Suprapubic skin (tissue), 4 donors: ENCODE data around the gene CXXC1. TPM values are rescaled to one million over a fixed set of nuclear protein-coding genes. Genes with fewer than 3 reads are reported as not detected.
"Not testable (repeated sequence)": the region's sequence is repeated elsewhere in the genome, so short reads cannot be mapped to it uniquely, and the experiment has no call there.

ENCODE experiments used
- DNase-seq, 2 donors: peaks; one replicate each; pipeline ENCODE4 v3.0.0-alpha.2; 2019; ENCODE audit warnings: low spot score in 2 of 2
- H3K27ac ChIP-seq: fragments of 200-600 bp; sonication (generic); one replicate; pipeline ENCODE4 v1.5.1; 2019
- H3K27me3 ChIP-seq: fragments of 200-600 bp; sonication (generic); one replicate; pipeline ENCODE4 v1.5.1; 2019
- H3K36me3 ChIP-seq: fragments of 200-600 bp; sonication (generic); one replicate; pipeline ENCODE4 v1.5.1; 2019
- H3K4me1 ChIP-seq: fragments of 200-600 bp; sonication (generic); one replicate; pipeline ENCODE4 v1.5.1; 2019
- H3K4me3 ChIP-seq: fragments of 200-600 bp; sonication (generic); one replicate; pipeline ENCODE4 v1.5.1; 2019; ENCODE audit warnings: mild to moderate bottlenecking
- H3K9me3 ChIP-seq: fragments of 200-600 bp; sonication (generic); one replicate; pipeline ENCODE4 v1.5.1; 2019
- EP300 ChIP-seq: sonication (generic); formaldehyde crosslinking; IDR thresholded peaks from one replicate; pipeline ENCODE4 v1.6.1; 2017; ENCODE audit warnings: antibody characterized with exemption
- POLR2A ChIP-seq, 2 donors: fragments of 450-650 bp; IDR thresholded peaks; one replicate each; pipeline ENCODE4 v1.6.1; 2017; ENCODE audit warnings: antibody characterized with exemption in 2 of 2, mild to moderate bottlenecking in 2 of 2, moderate library complexity in 2 of 2
- POLR2AphosphoS5 ChIP-seq, 3 donors: sonication (generic); formaldehyde crosslinking; IDR thresholded peaks; one replicate each; pipeline ENCODE4 v1.6.1; 2017; ENCODE audit warnings: antibody characterized with exemption in 3 of 3
- WGBS: methylation state at CpG from one replicate; pipeline ENCODE4 v1.1.5; 2018; 5-methylcytosine and 5-hydroxymethylcytosine counted together
- total RNA-seq, 4 donors: library from RNA; depleted of rRNA; stranded (reverse); fragments of >200 nt; gene quantifications; one replicate each; pipeline ENCODE4 v1.1.0, GENCODE V29; 2016
- TF ChIP-seq, protein P1 (sequence below), 2 donors: fragments of 200-600 bp in 1 of 2; fragments of 450-650 bp in 1 of 2; sonication (generic) in 1 of 2; IDR thresholded peaks; one replicate each; pipeline ENCODE4 v1.5.1; 2016 to 2019; ENCODE audit warnings: antibody characterized with exemption in 2 of 2, mild to moderate bottlenecking in 1 of 2, moderate library complexity in 1 of 2

The CXXC1 gene
- total RNA-seq, 4 donors from 2014 or later = 102 to 193 (median 107) TPM

DNA sequence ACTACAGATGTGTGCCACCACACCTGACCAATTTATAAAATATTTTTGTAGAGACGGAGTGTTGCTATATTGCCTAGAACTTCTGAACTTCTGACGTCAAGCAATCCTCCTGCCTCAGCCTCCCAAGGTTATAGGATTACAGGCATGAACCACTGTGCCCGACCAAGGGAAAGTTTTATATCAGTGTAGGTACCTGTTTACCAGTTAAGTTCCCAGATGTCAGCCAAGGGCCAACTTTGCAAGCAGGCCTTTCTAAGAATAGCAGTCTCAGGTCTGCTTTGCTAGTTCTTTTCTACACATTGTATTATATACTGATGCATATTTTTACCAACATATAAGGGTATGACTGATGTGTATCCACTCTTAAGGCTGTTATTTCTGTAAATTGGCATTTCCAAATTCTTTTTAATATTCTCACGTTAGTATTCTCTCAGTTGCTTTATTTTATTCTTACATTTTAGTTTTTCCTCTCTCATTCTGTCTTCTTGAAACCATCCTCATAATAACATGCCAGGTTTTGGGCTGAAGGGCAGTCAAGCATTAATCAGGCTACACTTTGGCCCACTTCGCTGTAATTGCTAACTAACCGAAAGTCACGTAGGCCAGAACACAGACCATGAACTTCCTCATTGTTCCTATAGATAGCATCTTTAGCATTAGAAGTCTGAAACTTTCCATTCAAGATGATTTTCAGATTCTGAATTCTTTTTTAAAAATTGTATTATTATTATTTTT, 25.0 kb upstream of the CXXC1 start:
- no peak overlapping the region for H3K27ac ChIP-seq
- TF ChIP-seq POLR2A (IDR thresholded peaks at IDR 0.05) = no peak
- TF ChIP-seq EP300 = no peak
- no peak for TF ChIP-seq POLR2AphosphoS5 (IDR thresholded peaks at IDR 0.05)
- TF ChIP-seq, protein P1, sequence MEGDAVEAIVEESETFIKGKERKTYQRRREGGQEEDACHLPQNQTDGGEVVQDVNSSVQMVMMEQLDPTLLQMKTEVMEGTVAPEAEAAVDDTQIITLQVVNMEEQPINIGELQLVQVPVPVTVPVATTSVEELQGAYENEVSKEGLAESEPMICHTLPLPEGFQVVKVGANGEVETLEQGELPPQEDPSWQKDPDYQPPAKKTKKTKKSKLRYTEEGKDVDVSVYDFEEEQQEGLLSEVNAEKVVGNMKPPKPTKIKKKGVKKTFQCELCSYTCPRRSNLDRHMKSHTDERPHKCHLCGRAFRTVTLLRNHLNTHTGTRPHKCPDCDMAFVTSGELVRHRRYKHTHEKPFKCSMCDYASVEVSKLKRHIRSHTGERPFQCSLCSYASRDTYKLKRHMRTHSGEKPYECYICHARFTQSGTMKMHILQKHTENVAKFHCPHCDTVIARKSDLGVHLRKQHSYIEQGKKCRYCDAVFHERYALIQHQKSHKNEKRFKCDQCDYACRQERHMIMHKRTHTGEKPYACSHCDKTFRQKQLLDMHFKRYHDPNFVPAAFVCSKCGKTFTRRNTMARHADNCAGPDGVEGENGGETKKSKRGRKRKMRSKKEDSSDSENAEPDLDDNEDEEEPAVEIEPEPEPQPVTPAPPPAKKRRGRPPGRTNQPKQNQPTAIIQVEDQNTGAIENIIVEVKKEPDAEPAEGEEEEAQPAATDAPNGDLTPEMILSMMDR (IDR thresholded peaks at IDR 0.05) = no peak
- 83% methylated on average over 7 of the region's 7 CpGs for WGBS

DNA sequence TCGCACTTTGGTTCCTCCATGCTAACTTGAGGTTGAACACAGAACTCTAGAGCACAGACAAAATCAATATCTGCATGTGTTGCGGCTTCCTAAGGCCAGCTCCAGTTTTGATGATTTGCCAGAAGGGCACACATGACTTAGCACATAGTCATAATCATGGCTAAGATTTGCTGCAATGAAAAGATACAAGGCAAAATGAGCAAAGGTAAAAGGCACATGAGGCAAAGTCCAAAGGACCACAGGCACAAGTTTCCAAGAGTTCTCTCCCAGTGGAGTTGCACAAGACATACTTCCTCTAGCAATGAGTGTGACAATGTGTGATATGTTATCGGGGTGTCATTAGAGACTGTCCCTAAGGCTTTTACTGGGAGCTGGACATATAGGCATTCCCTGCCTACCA, 24.2 kb upstream of the CXXC1 start:
- Histone ChIP-seq H3K9me3 (no peaks in the 10 kb centered on the region), H3K4me3 (no peak overlapping the region), H3K4me1 (peaks cover 18% of the 10 kb centered on the region), H3K36me3 (no peaks in the 10 kb centered on the region), H3K27ac (no peak overlapping the region), H3K27me3 (peaks cover 15% of the 10 kb centered on the region)
- 85% methylated on average over 3 of the region's 3 CpGs for WGBS
- DNase-seq = no peak
- no peak for TF ChIP-seq POLR2A (IDR thresholded peaks at IDR 0.05)
- TF ChIP-seq POLR2AphosphoS5 (IDR thresholded peaks at IDR 0.05) = no peak
- TF ChIP-seq EP300 = no peak
- TF ChIP-seq, protein P1 (IDR thresholded peaks at IDR 0.05) = no peak

More for the DNA sequence above, 25.0 kb upstream of the CXXC1 start:
- peaks cover 18% of the 10 kb centered on the region for H3K27me3 ChIP-seq
- H3K4me1 ChIP-seq = peaks cover 12% of the 10 kb centered on the region
- no peak overlapping the region for H3K4me3 ChIP-seq
- H3K9me3 ChIP-seq = no peaks in the 10 kb centered on the region
- no peaks in the 10 kb centered on the region for H3K36me3 ChIP-seq
- no peak for DNase-seq

DNA sequence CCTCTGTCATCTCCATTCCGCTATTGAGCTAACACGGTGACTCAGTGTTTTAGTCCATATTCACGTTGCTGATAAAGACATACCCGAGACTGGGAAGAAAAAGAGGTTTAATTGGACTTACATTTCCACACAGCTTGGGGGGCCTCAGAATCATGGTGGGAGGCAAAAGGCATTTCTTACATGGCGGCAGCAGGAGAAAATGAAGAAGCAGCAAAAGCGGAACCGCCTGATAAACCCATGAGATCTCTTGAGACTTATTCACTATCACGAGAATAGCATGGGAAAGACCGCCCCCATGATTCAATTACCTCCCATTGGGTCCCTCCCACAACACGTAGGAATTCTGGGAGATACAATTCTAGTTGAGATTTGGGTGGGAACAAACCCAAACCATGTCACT, 22.6 kb upstream of the CXXC1 start:
- H3K9me3 ChIP-seq = no peaks in the 10 kb centered on the region
- DNase-seq = no peak
- H3K4me3 ChIP-seq = no peak overlapping the region
- no peak overlapping the region for H3K27ac ChIP-seq
- peaks cover 13% of the 10 kb centered on the region for H3K27me3 ChIP-seq
- 90% methylated on average over 10 of the region's 10 CpGs for WGBS
- H3K4me1 ChIP-seq = peaks cover 18% of the 10 kb centered on the region
- H3K36me3 ChIP-seq = no peaks in the 10 kb centered on the region
- TF ChIP-seq POLR2A (IDR thresholded peaks at IDR 0.05) (no peak), EP300 (no peak), POLR2AphosphoS5 (IDR thresholded peaks at IDR 0.05) (no peak)
- TF ChIP-seq, protein P1 (IDR thresholded peaks at IDR 0.05) = no peak

DNA sequence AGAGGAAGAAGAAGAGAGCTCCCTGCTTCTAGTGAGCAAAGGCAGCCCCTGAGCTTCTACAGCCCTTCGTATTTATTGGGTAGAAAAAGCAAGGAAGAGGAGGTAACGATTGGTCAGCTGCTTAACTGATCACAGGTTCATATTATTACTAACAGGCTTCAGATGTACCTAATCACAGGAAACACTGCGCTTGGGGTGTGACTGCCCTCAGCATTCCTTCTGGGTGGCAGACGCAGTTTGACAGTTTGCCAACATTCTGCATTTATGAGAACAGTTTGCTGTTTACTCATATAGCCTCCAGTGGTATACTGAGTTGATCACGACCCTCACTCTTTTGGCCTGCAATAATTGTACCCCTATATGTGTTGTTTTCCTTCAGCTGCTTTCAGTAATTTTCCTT, 21.4 kb upstream of the CXXC1 start:
- Histone ChIP-seq H3K4me1 (peaks cover 18% of the 10 kb centered on the region), H3K27me3 (peaks cover 15% of the 10 kb centered on the region)
- H3K9me3 ChIP-seq, H3K36me3 ChIP-seq, H3K27ac ChIP-seq, DNase-seq, H3K4me3 ChIP-seq: not testable (repeated sequence)
- 51% methylated on average over 5 of the region's 5 CpGs for WGBS

DNA sequence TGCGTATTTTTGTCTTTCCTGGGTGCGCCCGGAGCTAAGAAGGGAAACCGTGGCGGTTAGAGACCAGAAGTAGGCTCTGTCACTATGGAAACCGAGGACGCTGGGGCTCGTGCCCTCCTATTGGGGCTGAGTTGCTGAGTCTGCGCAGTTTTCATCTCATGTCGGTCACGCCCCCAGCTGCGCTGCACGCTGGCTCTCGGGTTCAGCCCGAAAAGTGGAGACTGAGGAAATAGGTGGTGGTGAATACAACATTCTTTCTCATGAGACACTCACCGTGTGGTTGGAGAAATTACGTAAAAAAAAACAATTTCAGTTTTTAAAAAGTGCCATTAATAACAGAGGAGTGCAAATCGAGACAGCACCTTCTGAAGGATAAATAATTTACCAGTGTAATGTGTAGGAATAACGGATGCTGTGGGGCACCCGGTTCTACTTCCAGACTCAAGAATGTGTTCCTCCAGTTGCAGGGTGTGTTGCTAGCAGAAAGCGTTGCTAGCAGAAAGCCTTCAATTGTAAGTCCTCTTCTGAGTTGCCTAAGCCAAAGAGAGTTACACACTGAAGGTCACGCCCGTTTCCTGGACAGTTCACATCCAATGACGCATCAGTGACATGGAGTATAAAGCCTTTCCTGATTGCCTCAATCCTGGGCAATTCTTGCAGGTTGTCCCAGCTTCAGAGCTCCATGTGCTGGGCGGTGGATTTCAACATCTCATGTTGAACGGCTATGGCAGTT, 20.4 kb upstream of the CXXC1 start:
- DNase-seq = peak; percentile 91
- H3K9me3 ChIP-seq = no peaks in the 10 kb centered on the region
- TF ChIP-seq EP300 (no peak), POLR2AphosphoS5 (IDR thresholded peaks at IDR 0.05) (peak in 2 of 3 donors; percentile 35 to 91), POLR2A (IDR thresholded peaks at IDR 0.05) (no peak)
- peaks cover 14% of the 10 kb centered on the region for H3K27me3 ChIP-seq
- H3K36me3 ChIP-seq = no peaks in the 10 kb centered on the region
- peak overlapping the region; percentile 50 for H3K4me3 ChIP-seq
- peak overlapping the region; percentile 22 for H3K27ac ChIP-seq
- WGBS = 4% methylated on average over 26 of the region's 26 CpGs
- H3K4me1 ChIP-seq = peaks cover 18% of the 10 kb centered on the region

DNA sequence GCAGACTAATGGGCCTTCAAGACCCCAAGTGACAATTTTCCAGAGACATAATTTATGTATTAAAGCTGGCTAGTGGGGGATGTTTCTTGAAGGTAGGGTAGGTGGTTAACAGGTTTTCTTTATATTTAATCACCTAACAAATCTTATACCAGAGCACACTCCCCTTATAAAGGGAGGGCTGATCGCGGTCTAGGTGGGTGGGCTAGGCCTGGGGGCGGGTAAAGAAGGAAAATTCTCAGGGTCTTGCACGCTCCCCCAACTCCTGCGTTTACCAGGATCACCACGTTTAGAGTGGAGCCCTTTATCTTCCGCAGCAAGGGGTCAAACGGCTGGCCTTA, 19.9 kb upstream of the CXXC1 start:
- Histone ChIP-seq H3K4me1 (peaks cover 18% of the 10 kb centered on the region), H3K27ac (no peak overlapping the region), H3K9me3 (no peaks in the 10 kb centered on the region), H3K36me3 (no peaks in the 10 kb centered on the region), H3K4me3 (peak overlapping the region; percentile 50), H3K27me3 (peaks cover 19% of the 10 kb centered on the region)
- no peak for DNase-seq
- TF ChIP-seq EP300 = no peak
- TF ChIP-seq, protein P1 (IDR thresholded peaks at IDR 0.05) = no peak
- WGBS = 4% methylated on average over 8 of the region's 8 CpGs
